ENCODE results near the gene PLD5.

GRCh38 chr1:242430956-242431355 is 93.5 kb downstream of the PLD5 start:
- TF ChIP-seq CTCF (conservative IDR thresholded peaks at IDR 0.05; ENCODE audit: low read depth, low read length) (no peak), EZH2phosphoT487 (IDR thresholded peaks at IDR 0.05; ENCODE audit: borderline replicate concordance, low read length) (no peak)

Data from PC-3 (cell line).